ENCODE results near the gene HEPACAM.

The HEPACAM gene

DNA sequence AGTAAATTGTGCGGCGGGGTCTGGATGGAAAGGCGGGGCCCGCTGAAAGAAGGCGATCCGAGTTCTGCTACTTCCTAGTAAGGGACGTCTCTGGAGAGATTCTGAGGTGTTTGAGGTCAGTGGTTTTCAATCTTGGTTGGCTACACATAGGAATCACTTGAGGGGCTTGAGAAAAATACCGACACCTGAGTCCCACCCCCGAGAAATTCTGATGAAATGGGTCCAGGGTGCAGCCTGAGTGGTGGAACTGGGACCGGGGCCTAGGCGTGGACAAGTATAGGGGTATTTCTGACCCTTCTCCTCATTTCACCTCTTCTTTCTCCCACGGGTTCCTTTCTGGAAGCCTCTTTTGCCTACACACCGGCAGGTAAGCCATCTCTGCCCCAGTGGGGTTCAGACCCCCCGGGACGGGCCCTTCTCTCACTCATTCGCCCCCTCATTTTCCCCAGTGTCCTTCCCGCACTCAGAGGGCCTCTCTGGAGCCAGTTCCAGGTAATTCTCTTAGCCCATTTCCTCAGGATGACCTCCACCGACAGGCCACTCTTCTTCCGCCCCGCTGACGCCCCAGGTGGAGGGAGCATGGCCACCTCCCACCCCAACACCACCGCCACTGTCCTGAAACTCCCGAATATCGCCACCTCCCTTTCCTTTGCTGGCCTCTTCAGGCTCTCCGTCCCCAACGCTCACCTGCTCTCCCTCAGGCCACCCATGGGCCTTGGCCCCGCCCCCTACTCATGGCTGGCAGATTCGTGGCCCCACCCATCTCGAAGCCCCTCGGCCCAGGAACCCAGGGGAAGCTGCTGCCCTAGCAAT, 58.8 kb downstream of the HEPACAM start:
- Mint-ChIP-seq H3K27ac (peak overlapping the region; percentile 92), H3K27me3 (peaks cover 20% of the 10 kb centered on the region), H3K4me3 (peak overlapping the region; percentile 88), H3K36me3 (no peaks in the 10 kb centered on the region), H3K4me1 (ENCODE audit: low read depth) (peaks cover 11% of the 10 kb centered on the region), H3K9me3 (ENCODE audit: low read depth) (no peaks in the 10 kb centered on the region)

DNA sequence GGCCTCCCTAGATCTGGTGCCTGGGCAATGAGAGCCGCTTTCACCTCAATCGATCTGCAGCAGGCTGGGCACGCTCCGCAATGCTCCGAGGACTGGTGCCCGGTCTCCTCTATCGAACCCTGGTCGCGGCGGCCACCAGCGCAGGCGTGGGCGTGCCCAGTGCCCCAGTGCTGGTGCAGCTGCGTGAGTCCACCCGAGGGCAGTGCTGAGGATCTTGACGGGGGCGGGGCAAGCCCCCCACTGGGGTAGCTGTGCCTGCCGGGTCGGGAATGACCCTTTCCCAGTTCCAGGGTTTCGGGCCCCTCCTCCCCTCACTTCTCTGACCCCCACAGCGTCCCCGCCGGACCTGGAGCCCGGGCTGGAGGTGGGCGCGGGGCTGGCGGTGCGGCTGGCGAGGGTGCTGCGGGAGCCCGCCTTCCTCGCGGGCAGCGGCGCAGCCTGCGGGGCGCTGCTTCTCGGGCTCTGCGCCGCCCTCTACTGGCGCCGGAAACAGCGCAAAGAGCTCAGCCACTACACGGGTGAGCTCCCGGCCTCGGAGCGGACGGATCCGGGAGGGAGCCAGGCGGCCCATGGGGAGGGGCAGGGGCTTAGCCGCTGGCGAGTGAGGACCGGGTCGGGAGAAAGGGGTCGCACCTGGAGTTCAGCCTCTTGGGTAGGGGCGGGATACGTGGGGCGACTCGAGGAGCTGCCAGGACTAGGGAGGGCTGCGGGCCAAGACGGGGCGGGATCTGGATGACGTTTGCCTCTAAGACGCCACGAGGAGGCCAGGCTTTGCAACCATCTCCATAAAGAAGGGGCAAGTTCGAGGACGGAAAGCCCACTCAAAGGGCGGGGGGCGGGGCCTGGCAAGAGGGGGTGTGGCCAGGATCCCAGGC, 59.7 kb downstream of the HEPACAM start:
- Mint-ChIP-seq H3K27ac (peak overlapping the region; percentile 92), H3K36me3 (no peaks in the 10 kb centered on the region), H3K9me3 (ENCODE audit: low read depth) (no peaks in the 10 kb centered on the region), H3K27me3 (peaks cover 20% of the 10 kb centered on the region), H3K4me3 (peak overlapping the region; percentile 88), H3K4me1 (ENCODE audit: low read depth) (peaks cover 11% of the 10 kb centered on the region)

DNA sequence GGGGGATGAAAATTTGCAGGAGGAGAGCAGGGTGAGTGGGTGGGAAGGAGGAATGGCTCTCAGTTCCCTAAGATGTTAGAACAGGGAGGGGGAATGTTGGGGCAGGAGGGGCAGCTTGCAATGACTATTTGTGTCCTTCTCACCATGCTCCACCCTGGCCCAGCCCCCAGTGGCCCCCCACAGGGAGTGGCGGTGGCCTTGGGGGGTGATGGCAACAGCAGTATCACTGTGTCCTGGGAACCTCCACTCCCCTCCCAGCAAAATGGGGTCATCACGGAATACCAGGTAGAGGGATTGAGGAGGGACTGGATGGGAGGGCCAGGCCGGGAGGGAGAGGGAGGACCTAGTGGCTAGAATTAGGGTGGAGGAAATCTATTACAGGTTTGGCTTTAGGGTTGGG, 60.4 kb downstream of the HEPACAM start:
- H3K4me3 Mint-ChIP-seq = peak overlapping the region; percentile 80
- H3K27ac Mint-ChIP-seq = peak overlapping the region; percentile 83
- no peaks in the 10 kb centered on the region for H3K36me3 Mint-ChIP-seq
- H3K4me1 Mint-ChIP-seq (ENCODE audit: low read depth) = peaks cover 11% of the 10 kb centered on the region
- peaks cover 24% of the 10 kb centered on the region for H3K27me3 Mint-ChIP-seq
- H3K9me3 Mint-ChIP-seq (ENCODE audit: low read depth) = no peaks in the 10 kb centered on the region

DNA sequence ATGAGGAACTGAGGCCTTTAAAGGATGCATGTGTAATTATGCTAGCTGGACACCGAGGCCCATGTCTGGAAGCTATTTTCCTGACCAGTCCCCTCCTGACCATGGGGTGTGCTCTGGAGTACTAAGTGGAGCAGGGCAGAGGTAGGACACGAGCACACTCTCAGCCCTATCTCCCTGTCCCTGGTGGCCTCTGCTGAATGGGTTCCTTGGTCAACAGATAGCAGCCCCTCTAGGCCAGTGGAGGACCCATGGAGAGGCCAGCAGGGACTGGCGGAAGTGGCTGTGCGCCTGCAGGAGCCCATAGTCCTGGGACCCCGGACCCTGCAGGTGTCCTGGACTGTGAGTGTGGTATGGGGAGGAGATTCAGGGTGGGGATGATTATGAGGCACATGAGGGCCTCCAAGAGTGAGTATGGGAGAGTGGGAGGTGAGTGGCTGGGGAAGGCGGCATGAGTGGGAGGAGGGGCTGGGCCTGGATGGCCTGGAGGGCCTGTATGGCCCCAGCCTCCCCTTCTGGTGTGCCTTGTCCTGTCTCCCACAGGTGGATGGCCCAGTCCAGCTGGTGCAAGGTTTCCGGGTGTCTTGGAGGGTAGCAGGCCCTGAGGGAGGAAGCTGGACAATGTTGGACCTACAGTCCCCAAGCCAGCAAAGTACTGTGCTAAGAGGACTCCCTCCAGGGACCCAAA, 61.1 kb downstream of the HEPACAM start:
- no peak overlapping the region for H3K4me3 Mint-ChIP-seq
- peaks cover 11% of the 10 kb centered on the region for H3K4me1 Mint-ChIP-seq (ENCODE audit: low read depth)
- no peaks in the 10 kb centered on the region for H3K9me3 Mint-ChIP-seq (ENCODE audit: low read depth)
- peaks cover 30% of the 10 kb centered on the region for H3K27me3 Mint-ChIP-seq
- H3K27ac Mint-ChIP-seq = no peak overlapping the region
- H3K36me3 Mint-ChIP-seq = no peaks in the 10 kb centered on the region

DNA sequence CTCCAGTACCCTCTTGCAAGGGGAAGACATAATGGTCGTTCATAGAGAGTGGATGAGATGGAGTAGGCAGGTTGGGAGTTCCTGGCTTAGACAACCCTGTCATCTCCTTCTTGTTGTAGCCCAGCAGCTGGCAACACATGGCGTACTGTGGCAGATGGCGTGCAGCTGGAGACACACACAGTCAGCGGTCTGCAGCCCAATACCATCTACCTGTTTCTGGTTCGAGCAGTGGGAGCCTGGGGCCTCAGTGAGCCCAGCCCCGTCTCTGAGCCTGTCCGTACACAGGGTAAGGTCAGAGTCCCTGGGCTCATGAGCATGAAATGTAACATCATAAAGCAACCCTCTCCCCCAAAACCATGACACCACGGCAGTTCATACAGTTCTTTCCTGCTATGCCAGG, 61.9 kb downstream of the HEPACAM start:
- H3K36me3 Mint-ChIP-seq = no peaks in the 10 kb centered on the region
- no peak overlapping the region for H3K4me3 Mint-ChIP-seq
- no peak overlapping the region for H3K27ac Mint-ChIP-seq
- H3K4me1 Mint-ChIP-seq (ENCODE audit: low read depth) = peaks cover 16% of the 10 kb centered on the region
- H3K27me3 Mint-ChIP-seq = peaks cover 33% of the 10 kb centered on the region
- H3K9me3 Mint-ChIP-seq (ENCODE audit: low read depth) = no peaks in the 10 kb centered on the region

DNA sequence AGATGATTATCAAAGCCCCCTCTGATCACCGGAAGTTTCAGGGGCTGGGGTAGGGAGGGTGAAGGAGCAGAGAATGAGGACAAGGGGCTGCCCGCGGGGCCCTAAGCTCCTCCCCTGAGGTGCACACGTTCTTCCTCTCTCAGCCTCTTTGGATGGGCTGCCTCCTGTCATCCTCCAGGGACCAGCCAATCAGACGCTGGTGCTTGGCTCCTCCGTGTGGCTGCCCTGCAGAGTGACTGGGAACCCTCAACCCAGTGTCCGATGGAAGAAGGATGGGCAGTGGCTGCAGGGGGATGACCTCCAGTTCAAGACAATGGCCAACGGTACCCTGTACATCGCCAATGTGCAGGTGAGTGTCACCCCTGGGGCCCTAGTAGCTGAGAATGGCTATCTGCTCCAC, 63.1 kb downstream of the HEPACAM start:
- H3K4me1 Mint-ChIP-seq (ENCODE audit: low read depth) = peaks cover 25% of the 10 kb centered on the region
- H3K36me3 Mint-ChIP-seq = no peaks in the 10 kb centered on the region
- H3K4me3 Mint-ChIP-seq = no peak overlapping the region
- H3K27me3 Mint-ChIP-seq = peaks cover 43% of the 10 kb centered on the region
- no peak overlapping the region for H3K27ac Mint-ChIP-seq
- no peaks in the 10 kb centered on the region for H3K9me3 Mint-ChIP-seq (ENCODE audit: low read depth)

DNA sequence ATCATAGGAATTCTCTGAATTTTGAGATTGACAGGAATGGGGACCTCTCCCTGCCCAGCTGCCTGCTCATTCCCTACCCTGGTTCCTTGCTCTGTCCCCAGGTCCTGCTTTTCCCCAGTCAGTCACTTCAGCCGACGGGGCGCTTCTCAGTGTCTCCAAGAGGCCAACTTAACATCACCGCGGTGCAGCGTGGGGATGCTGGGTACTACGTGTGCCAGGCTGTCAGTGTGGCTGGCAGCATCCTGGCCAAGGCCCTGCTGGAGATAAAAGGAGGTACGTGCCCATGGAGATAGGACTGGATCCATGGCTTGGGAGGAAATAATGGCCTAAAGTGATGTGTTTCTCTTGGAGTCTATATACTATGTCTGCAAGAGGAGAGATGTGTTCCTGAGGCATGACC, 63.6 kb downstream of the HEPACAM start:
- Mint-ChIP-seq H3K4me3 (no peak overlapping the region), H3K27me3 (peaks cover 46% of the 10 kb centered on the region), H3K4me1 (ENCODE audit: low read depth) (peaks cover 24% of the 10 kb centered on the region), H3K9me3 (ENCODE audit: low read depth) (no peaks in the 10 kb centered on the region), H3K27ac (no peak overlapping the region), H3K36me3 (no peaks in the 10 kb centered on the region)

DNA sequence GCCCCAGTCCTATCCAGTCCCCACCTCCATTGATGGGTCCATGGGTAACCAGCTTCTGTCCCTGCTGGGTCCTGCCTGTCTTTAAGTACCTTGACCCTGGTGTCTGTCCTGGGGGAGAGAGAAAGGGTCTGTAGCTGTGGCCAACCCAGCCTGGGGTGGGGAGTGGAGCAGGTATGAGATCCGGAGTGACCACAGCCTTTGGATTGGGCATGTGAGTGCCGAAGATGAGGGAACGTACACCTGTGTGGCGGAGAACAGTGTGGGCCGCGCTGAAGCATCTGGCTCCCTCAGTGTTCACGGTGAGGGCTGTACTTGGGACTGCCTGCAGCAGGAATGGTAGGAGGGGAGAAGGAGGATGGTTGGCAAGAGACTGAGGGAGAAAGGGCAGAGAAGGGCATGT, 65.4 kb downstream of the HEPACAM start:
- Mint-ChIP-seq H3K4me3 (no peak overlapping the region), H3K27ac (no peak overlapping the region)

DNA sequence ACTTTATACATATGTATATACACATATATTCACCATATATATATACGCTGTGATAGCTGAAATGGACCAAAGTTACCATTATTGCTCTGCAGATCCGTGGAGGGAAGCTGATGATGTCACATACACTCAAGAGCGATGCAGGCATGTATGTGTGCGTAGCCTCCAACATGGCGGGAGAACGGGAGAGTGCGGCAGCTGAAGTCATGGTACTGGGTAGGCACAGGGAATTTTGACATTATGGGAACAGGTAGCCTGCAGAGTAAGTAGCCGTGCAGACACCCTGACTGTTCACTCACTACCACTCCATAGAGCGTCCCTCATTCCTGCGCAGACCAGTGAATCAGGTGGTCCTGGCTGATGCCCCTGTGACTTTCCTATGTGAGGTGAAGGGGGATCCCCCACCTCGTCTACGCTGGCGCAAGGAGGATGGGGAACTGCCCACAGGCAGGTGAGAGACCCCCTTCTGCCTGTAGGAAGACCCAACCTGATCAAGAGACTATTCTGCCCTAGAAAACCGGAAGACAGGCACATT, 65.9 kb downstream of the HEPACAM start:
- H3K36me3 Mint-ChIP-seq = no peaks in the 10 kb centered on the region
- no peak overlapping the region for H3K4me3 Mint-ChIP-seq
- no peak overlapping the region for H3K27ac Mint-ChIP-seq
- peaks cover 53% of the 10 kb centered on the region for H3K27me3 Mint-ChIP-seq
- peaks cover 29% of the 10 kb centered on the region for H3K4me1 Mint-ChIP-seq (ENCODE audit: low read depth)
- H3K9me3 Mint-ChIP-seq (ENCODE audit: low read depth) = no peaks in the 10 kb centered on the region

More for the DNA sequence above, 65.4 kb downstream of the HEPACAM start:
- Mint-ChIP-seq H3K36me3 (no peaks in the 10 kb centered on the region), H3K27me3 (peaks cover 54% of the 10 kb centered on the region), H3K4me1 (ENCODE audit: low read depth) (peaks cover 30% of the 10 kb centered on the region), H3K9me3 (ENCODE audit: low read depth) (no peaks in the 10 kb centered on the region)

DNA sequence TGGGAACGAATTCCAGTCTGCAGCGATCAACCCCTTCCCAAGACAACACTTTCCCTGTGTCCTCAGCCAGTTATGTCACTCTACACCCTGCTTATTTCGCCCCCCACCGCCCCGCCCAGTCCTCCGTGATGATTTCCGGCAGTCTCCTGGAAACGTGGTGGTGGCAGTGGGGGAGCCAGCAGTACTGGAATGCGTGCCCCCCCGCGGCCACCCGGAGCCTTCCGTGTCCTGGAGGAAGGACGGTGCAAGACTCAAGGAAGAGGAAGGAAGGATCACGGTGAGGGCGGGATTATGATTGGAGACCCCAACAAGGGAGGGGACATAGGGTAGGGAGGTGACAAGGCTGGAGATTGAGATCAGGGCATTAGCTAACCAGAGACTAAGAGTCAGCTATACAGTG, 66.5 kb downstream of the HEPACAM start:
- Mint-ChIP-seq H3K27ac (no peak overlapping the region), H3K4me3 (peak overlapping the region; percentile 52), H3K36me3 (no peaks in the 10 kb centered on the region), H3K9me3 (ENCODE audit: low read depth) (no peaks in the 10 kb centered on the region), H3K4me1 (ENCODE audit: low read depth) (peaks cover 29% of the 10 kb centered on the region), H3K27me3 (peaks cover 53% of the 10 kb centered on the region)
